H9 (cell line): ENCODE data around the gene SIGLEC1. TPM values are rescaled to one million over a fixed set of nuclear protein-coding genes. Genes with fewer than 3 reads are reported as not detected.

Source experiments
- DNase-seq: peaks from one replicate; pipeline ENCODE4 v3.0.0-alpha.2; 2017
- H2AFZ ChIP-seq: one replicate; pipeline ENCODE4 v1.6.1; 2013; ENCODE audit warnings: mild to moderate bottlenecking, low read length, control low read depth, moderate library complexity
- H2AK5ac ChIP-seq: 2 replicates; pipeline ENCODE4 v1.6.1; 2013; ENCODE audit warnings: low read length, control low read depth, mixed read lengths; ENCODE audit not compliant: insufficient read length
- H2BK120ac ChIP-seq: one replicate; pipeline ENCODE4 v1.6.1; 2013; ENCODE audit warnings: low read depth, mild to moderate bottlenecking, low read length, control low read depth, inconsistent platforms; ENCODE audit not compliant: poor library complexity, severe bottlenecking
- H2BK12ac ChIP-seq: 2 replicates; pipeline ENCODE4 v1.6.1; 2013; ENCODE audit warnings: low read length, control low read depth, mixed read lengths, low read depth; ENCODE audit not compliant: insufficient read length
- H2BK15ac ChIP-seq: 2 replicates; pipeline ENCODE4 v1.6.1; 2013; ENCODE audit warnings: low read depth, low read length, control low read depth
- H2BK20ac ChIP-seq: one replicate; pipeline ENCODE4 v1.6.1; 2013; ENCODE audit warnings: low read depth, mild to moderate bottlenecking, low read length, control low read depth, inconsistent platforms; ENCODE audit not compliant: poor library complexity, severe bottlenecking
- H2BK5ac ChIP-seq: 2 replicates; pipeline ENCODE4 v1.6.1; 2013; ENCODE audit warnings: low read length, control low read depth, mixed read lengths; ENCODE audit not compliant: insufficient read length
- H3K14ac ChIP-seq: 2 replicates; pipeline ENCODE4 v1.6.1; 2013; ENCODE audit warnings: low read length, control low read depth; ENCODE audit not compliant: insufficient read depth
- H3K18ac ChIP-seq: 2 replicates; pipeline ENCODE4 v1.6.1; 2013; ENCODE audit warnings: low read depth, mild to moderate bottlenecking, mixed read lengths, low read length, control low read depth; ENCODE audit not compliant: insufficient read length
- H3K23ac ChIP-seq: 2 replicates; pipeline ENCODE4 v1.6.1; 2013; ENCODE audit warnings: low read length, control low read depth, mixed read lengths, low read depth; ENCODE audit not compliant: insufficient read length
- H3K23me2 ChIP-seq: 2 replicates; pipeline ENCODE4 v1.6.1; 2013; ENCODE audit warnings: low read depth, mild to moderate bottlenecking, mixed read lengths, low read length, control low read depth; ENCODE audit not compliant: insufficient read length, poor library complexity, severe bottlenecking
- H3K27ac ChIP-seq: 2 replicates; pipeline ENCODE4 v1.5.1; 2013; ENCODE audit warnings: low read length, control low read depth, mixed read lengths, low read depth; ENCODE audit not compliant: insufficient read length
- H3K27me3 ChIP-seq: 2 replicates; pipeline ENCODE4 v1.6.1; 2013; ENCODE audit warnings: low read length, control low read depth, inconsistent platforms; ENCODE audit not compliant: insufficient read depth
- H3K4ac ChIP-seq: 2 replicates; pipeline ENCODE4 v1.6.1; 2013; ENCODE audit warnings: low read depth, mild to moderate bottlenecking, control low read depth, inconsistent platforms, low read length, moderate library complexity
- H3K4me1 ChIP-seq: 2 replicates; pipeline ENCODE4 v1.6.1; 2013; ENCODE audit warnings: low read length, control low read depth, inconsistent platforms; ENCODE audit not compliant: insufficient read depth
- H3K4me2 ChIP-seq: 2 replicates; pipeline ENCODE4 v1.6.1; 2013; ENCODE audit warnings: low read length, control low read depth, mixed read lengths; ENCODE audit not compliant: insufficient read length, insufficient read depth
- H3K56ac ChIP-seq: 2 replicates; pipeline ENCODE4 v1.6.1; 2013; ENCODE audit warnings: low read depth, mild to moderate bottlenecking, mixed read lengths, low read length, control low read depth; ENCODE audit not compliant: insufficient read length
- H3K79me1 ChIP-seq: 2 replicates; pipeline ENCODE4 v1.6.1; 2013; ENCODE audit warnings: low read depth, mild to moderate bottlenecking, moderate library complexity, low read length, control low read depth, inconsistent platforms; ENCODE audit not compliant: insufficient read depth, poor library complexity, severe bottlenecking
- H3K79me2 ChIP-seq: 2 replicates; pipeline ENCODE4 v1.6.1; 2013; ENCODE audit warnings: low read length, control low read depth, inconsistent platforms; ENCODE audit not compliant: insufficient read depth
- H3K9ac ChIP-seq: 2 replicates; pipeline ENCODE4 v1.6.1; 2013; ENCODE audit warnings: low read length, control low read depth, mixed read lengths; ENCODE audit not compliant: insufficient read length; ENCODE audit errors: extremely low read depth
- H3K9me3 ChIP-seq: one replicate; pipeline ENCODE4 v1.6.1; 2013; ENCODE audit warnings: low read depth, low read length, inconsistent platforms; ENCODE audit not compliant: control insufficient read depth
- H3T11ph ChIP-seq: one replicate; pipeline ENCODE4 v1.6.1; 2013; ENCODE audit warnings: mild to moderate bottlenecking, low read length, control low read depth, inconsistent platforms
- H4K20me1 ChIP-seq: one replicate; pipeline ENCODE4 v1.6.1; 2013; ENCODE audit not compliant: control insufficient read depth, insufficient read length, insufficient read depth
- H4K5ac ChIP-seq: 2 replicates; pipeline ENCODE4 v1.6.1; 2013; ENCODE audit warnings: low read depth, mild to moderate bottlenecking, mixed read lengths, low read length, control low read depth; ENCODE audit not compliant: insufficient read length
- H4K8ac ChIP-seq: replicated peaks from 2 replicates; pipeline ENCODE4 v1.6.1; 2013; ENCODE audit warnings: low read length, control low read depth, mixed read lengths, low read depth; ENCODE audit not compliant: insufficient read length
- H4K91ac ChIP-seq: 2 replicates; pipeline ENCODE4 v1.6.1; 2013; ENCODE audit warnings: low read depth, mild to moderate bottlenecking, moderate library complexity, mixed read lengths, low read length, control low read depth; ENCODE audit not compliant: insufficient read length
- H3K27ac Mint-ChIP-seq, 3 experiments: 2 replicates in 2 of 3; 3 replicates in 1 of 3; pipeline ENCODE4 v1.8.0; 2020 to 2021; ENCODE audit warnings: mixed read lengths in 3 of 3, mild to moderate bottlenecking in 1 of 3, moderate library complexity in 1 of 3
- H3K27me3 Mint-ChIP-seq: 2 replicates; pipeline ENCODE4 v1.8.0; 2021; ENCODE audit warnings: low read depth, mild to moderate bottlenecking, moderate library complexity, mixed read lengths
- H3K36me3 Mint-ChIP-seq, 3 experiments: 2 replicates in 2 of 3; 3 replicates in 1 of 3; pipeline ENCODE4 v1.8.0; 2020 to 2021; ENCODE audit warnings: low read depth in 3 of 3, mixed read lengths in 3 of 3; ENCODE audit not compliant: insufficient read depth in 1 of 3
- H3K4me1 Mint-ChIP-seq, 2 experiments: 2 replicates each; pipeline ENCODE4 v1.8.0; 2020; ENCODE audit warnings: mixed read lengths in 2 of 2
- H3K4me3 Mint-ChIP-seq, 2 experiments: 2 replicates in 1 of 2; 3 replicates in 1 of 2; pipeline ENCODE4 v1.8.0; 2020 to 2021; ENCODE audit warnings: mild to moderate bottlenecking in 2 of 2, mixed read lengths in 2 of 2, moderate library complexity in 1 of 2
- H3K9me3 Mint-ChIP-seq, 2 experiments: 2 replicates in 1 of 2; 3 replicates in 1 of 2; pipeline ENCODE4 v1.8.0; 2020; ENCODE audit warnings: mild to moderate bottlenecking in 2 of 2, mixed read lengths in 2 of 2, moderate library complexity in 1 of 2
- CTCF ChIP-seq: fragments of 200-600 bp; sonication (generic); conservative IDR thresholded peaks from 3 replicates; pipeline ENCODE4 v1.8.0; 2021; ENCODE audit warnings: antibody characterized with exemption, mild to moderate bottlenecking
- WGBS: extraction: QIAGEN DNeasy Blood & Tissue Kit; methylation state at CpG from one replicate; pipeline ENCODE4 v1.1.7; 2013; ENCODE audit warnings: missing lambda C conversion rate, low lambda C conversion rate, mixed read lengths; ENCODE audit not compliant: insufficient read length; ENCODE audit errors: extremely low coverage; 5-methylcytosine and 5-hydroxymethylcytosine counted together
- total RNA-seq: library from RNA; stranded (reverse); gene quantifications from 2 replicates; pipeline ENCODE4 v1.2.1, GENCODE V29; 2021

Gene SIGLEC1
- total RNA-seq, 1 experiment from 2014 or later = not detected

DNA sequence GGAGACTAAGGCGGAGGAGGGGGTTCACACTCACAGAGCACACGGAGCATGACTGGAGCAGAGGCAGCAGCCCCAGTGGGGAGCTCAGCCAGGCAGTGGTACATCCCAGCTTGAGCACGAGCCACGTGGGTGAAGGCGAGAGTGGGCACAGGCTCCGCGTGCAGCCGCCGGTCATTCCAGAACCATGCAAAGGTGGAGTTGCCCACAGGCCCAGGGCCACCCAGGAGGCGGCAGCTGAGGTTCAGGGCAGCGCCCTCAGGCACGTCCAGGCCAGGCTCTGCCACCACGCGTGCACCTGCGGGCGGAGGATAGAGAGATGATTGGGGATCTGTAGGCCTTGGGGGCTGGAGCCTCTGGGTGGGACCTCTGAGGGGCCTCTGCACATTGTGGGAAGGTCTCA is 21.1 kb downstream of the SIGLEC1 start:
- no peak overlapping the region for H4K5ac ChIP-seq
- H2BK12ac ChIP-seq = no peak overlapping the region
- H3K14ac ChIP-seq = no peak overlapping the region; the same call in 1 of the 2 replicates
- no peak overlapping the region for H3K4ac ChIP-seq
- H2AK5ac ChIP-seq = no peak overlapping the region
- H3K27me3 ChIP-seq = no peaks in the 10 kb centered on the region
- no peak overlapping the region for H3T11ph ChIP-seq
- Mint-ChIP-seq H3K36me3 (no peaks in the 10 kb centered on the region; a peak in 1 of 7 replicates), H3K4me1 (peaks cover 2 to 7% of the 10 kb centered on the region in 2 experiments; a peak in 3 of 4 replicates), H3K9me3 (peaks cover 2% of the 10 kb centered on the region in 2 experiments; a peak in 3 of 5 replicates), H3K27ac (no peak overlapping the region), H3K27me3 (peaks cover 11% of the 10 kb centered on the region), H3K4me3 (no peak overlapping the region)
- H3K79me1 ChIP-seq = no peaks in the 10 kb centered on the region
- H2BK5ac ChIP-seq = no peak overlapping the region
- TF ChIP-seq CTCF = no peak
- H2AFZ ChIP-seq = no peak overlapping the region
- no peaks in the 10 kb centered on the region for H3K4me1 ChIP-seq
- H3K56ac ChIP-seq = no peak overlapping the region
- no peak for DNase-seq
- no peaks in the 10 kb centered on the region for H3K23me2 ChIP-seq
- H3K23ac ChIP-seq = no peak overlapping the region
- H2BK15ac ChIP-seq = no peak overlapping the region
- no peaks in the 10 kb centered on the region for H3K79me2 ChIP-seq
- H4K20me1 ChIP-seq = no peaks in the 10 kb centered on the region
- H3K9me3 ChIP-seq = no peaks in the 10 kb centered on the region
- H3K18ac ChIP-seq = no peak overlapping the region
- no peak overlapping the region for H4K8ac ChIP-seq
- WGBS = no CpG with 5 or more reads among the region's 16 CpGs
- H3K9ac ChIP-seq = no peak overlapping the region
- H2BK120ac ChIP-seq = no peak overlapping the region
- H3K4me2 ChIP-seq = no peak overlapping the region
- H4K91ac ChIP-seq = no peak overlapping the region
- no peak overlapping the region for H2BK20ac ChIP-seq
- H3K27ac ChIP-seq = no peak overlapping the region
